GM12872 (cell line): ENCODE data around the gene SBNO1.

ENCODE experiments used
- TF ChIP-seq, protein P1 (sequence below): IDR thresholded peaks from 3 replicates; pipeline ENCODE4 v1.5.1; 2011; ENCODE audit warnings: low read depth, mild to moderate bottlenecking, low read length, moderate library complexity; ENCODE audit not compliant: insufficient read depth

The SBNO1 gene

GRCh38 chr12:123268850-123269249, 95.8 kb downstream of the SBNO1 start:
- TF ChIP-seq, protein P1, sequence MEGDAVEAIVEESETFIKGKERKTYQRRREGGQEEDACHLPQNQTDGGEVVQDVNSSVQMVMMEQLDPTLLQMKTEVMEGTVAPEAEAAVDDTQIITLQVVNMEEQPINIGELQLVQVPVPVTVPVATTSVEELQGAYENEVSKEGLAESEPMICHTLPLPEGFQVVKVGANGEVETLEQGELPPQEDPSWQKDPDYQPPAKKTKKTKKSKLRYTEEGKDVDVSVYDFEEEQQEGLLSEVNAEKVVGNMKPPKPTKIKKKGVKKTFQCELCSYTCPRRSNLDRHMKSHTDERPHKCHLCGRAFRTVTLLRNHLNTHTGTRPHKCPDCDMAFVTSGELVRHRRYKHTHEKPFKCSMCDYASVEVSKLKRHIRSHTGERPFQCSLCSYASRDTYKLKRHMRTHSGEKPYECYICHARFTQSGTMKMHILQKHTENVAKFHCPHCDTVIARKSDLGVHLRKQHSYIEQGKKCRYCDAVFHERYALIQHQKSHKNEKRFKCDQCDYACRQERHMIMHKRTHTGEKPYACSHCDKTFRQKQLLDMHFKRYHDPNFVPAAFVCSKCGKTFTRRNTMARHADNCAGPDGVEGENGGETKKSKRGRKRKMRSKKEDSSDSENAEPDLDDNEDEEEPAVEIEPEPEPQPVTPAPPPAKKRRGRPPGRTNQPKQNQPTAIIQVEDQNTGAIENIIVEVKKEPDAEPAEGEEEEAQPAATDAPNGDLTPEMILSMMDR: no peak

DNA sequence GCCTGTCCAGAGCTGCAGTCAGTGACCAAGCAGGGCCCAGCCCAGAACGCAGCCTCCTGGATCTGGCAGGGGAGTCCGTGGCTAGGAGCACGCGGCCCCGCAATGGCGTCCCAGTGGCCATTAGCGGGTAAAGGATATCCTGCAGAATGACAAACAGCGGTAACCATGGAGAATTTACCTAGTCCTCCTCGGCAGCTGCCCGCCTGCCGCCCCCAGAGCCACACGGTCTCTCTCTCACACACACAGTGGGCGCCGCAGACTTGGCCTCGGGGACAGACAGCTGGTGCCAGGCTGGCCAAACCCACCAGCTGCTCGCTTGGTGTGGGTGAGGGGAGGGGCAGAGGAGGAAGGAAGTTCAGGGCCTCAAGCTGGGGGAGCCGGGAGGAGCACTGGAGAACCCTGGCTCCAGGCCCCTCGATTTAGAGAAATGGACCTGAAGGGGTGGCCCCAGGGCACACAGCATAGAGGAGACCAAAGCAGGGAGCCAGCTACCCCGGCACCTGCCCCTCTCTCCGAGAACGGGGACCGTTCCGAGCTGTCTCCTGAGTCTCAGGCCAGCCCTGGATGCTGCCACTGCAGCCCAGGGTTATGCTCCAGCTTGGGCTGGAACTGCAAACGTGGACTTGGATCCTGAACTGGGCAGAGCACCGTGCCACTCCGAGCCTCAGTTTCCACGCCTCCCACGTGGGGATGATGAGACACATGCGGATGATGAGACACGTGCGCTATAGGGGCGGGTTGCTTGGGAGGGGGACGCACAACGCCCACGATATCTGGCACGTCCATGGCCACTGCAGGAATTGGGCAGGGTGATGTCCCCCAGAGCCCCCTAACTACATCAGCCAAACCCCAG, 96.4 kb downstream of the SBNO1 start:
- TF ChIP-seq, protein P1: no peak

GRCh38 chr12:123267335-123267920, 97.2 kb downstream of the SBNO1 start:
- TF ChIP-seq, protein P1: no peak

DNA sequence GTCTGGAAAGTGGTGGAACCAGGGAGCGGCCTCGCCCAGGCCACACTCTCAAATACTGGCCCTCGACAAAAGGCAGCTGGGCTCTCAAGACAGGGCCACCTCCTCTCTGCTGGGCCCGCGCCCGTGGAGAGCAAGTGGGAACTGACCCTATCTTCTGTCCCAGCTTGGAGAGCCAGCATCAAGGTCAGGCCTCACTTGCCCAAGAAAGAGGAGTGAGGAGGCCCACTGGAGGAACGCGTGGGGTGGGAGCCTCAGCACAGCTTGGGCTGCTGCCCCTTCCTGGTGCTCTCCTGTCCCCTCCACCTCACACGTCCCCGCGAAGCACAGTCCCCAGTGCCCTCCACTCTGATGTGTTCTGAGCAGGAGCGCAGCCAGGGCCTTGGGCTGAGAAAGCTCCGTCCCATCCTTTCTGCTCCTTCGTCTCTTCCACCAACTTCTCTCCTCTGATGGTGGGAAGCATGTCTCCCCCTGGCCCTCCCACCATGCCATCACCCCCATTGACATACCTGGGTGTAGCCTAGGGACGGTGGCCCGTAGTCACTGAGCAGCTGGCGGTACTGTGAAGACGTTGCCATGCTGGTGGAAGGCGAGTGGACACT, 97.9 kb downstream of the SBNO1 start:
- TF ChIP-seq, protein P1: no peak

DNA sequence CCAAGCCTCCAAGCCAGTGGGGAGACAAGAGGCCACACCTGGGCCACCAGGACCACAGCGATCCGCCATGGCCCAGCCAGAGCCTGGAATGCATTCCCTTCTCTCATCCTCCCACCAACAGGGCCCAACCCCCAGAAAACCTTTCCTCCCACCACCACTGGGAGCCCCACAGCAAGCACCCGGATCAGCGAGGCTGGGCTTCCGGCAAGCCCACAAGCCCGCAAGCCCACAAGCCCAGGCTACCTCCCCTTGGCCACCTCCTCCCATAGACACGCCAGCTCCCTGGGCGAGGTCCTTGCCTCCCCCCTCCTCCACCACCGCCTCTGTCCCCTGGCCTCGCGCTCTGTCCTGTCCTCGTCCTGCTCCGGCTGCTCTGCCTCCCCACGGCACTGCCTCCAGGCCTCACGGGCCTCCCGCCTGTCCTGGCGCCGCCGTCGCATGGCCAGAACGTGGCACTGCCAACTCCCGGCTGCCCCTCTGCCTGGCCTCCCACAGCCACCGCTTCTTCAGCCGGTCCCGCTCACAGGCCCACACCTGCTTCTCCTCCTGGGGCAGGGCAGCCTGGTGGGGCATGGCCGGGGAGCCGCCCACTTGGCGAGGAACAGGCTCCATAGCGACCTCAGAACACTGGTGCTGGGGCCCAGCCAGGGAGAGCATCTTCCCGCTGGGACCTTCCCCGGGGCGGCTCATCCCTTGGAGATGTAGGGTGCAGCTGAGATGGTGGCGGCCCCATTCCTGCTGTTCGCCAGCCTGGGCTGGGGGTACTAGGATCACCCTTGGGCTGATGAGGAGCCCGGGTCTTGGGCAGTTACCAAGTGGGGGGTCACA, 98.6 kb downstream of the SBNO1 start:
- TF ChIP-seq, protein P1: no peak

DNA sequence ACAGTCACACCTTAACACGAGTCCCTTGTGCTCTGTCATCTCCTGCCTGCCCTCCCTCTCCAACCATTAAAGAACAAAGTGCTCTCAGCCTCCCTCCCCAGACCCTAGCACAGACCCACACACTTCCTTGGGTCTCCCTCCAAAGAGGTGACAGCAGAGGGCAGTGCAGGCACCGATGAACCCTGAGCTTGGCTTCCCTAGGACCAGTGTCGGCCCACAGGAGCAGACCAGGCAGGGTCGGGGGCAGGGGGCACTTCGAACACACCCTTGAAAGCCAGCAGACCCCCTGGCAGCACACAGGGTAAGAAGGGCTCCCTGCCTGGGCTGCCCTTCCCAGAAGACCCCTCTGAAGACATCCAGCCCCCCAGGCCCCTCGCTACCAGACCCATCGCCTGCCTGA, 100.0 kb downstream of the SBNO1 start:
- TF ChIP-seq, protein P1: peak; percentile 44; the same call in 2 of the 3 replicates

DNA sequence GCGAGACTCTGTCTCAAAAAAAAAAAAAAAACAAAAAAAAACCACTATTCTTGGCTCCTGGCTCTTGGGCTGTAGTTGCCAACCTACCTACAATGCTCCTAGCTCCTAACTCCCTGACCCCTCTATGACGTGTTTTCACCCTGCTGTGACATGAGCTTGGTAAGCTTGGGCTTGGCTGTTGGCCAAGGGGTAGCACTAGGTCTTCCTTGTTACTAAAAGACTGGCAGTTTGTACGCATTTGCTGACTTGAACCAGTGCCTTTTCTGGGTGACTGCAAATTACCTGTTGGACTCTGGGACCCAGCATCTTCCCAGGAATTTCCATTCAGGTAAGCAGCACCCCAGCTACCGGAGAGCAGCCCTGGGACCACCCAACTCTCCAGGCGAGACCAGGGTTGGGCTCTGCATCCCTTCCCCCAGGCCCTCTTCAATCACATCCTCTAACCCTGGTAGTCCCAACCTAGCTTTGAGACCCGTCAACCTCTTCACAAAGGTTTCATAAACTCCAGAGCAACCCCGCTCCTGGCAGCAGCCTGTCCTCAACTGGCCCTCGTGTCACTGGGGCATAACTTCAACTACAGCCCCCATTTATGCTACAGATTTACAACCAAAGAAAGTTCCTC, 101.3 kb downstream of the SBNO1 start:
- TF ChIP-seq, protein P1: no peak
